GM08714 (cell line): Measurements from ENCODE around the gene NMNAT3.

Experiments used
- H3K4me3 ChIP-seq: fragments of 200-500 bp; sonication (Bioruptor generic); 2 replicates; pipeline ENCODE4 v1.5.1; 2014; ENCODE audit warnings: mild to moderate bottlenecking, low read length, inconsistent platforms
- ZNF274 ChIP-seq: IDR thresholded peaks from 2 replicates; pipeline ENCODE4 v1.6.1; 2012; ENCODE audit warnings: mild to moderate bottlenecking, low read depth, low read length

Gene NMNAT3

DNA sequence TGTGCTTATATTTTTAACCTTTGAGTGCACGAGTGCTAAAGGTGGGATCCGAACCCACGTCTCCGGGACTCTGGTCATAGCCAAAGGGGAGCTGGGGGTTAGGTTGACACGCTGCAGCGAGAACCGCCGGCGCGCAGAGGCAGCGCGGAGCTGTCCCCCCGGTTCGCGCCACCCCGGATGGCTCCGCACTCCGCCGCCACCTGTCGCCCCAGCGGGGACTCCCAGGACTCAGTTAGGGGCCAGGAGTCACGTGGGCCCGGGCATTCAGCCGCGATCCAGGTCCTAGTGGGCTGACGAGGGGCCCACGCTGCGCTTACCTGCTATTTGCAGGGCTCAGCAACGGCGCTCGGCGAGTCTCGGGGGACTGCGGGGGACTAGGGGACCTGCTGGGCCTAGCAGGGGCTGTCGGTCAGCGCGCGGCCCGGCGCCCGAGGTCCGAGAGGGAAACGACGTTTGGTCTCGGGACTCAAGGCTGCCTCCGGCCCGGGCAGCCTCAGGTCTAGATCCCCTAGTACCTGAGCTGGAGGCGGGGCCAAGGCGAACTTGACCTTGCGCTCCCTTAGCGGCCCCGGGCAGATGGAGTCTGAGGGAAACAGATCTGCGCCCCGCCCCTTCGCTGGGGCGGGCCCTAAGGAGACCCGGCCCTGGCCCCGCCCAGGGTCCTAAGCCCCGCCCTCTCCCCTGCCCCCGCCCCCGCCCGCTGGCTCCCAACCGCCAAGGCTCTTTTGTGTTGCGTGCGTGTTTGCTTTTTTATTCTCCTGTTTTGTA, at the start of gene NMNAT3:
Gene NMNAT3 (minus strand): TSS at position 585 of the 768 bp plus-strand sequence. CDS start 50,248 bp downstream, outside the sequence.
- H3K4me3 ChIP-seq, result peak within 1 kb of the TSS; percentile 58; the same call in 1 of the 2 replicates
- no peak for TF ChIP-seq ZNF274

DNA sequence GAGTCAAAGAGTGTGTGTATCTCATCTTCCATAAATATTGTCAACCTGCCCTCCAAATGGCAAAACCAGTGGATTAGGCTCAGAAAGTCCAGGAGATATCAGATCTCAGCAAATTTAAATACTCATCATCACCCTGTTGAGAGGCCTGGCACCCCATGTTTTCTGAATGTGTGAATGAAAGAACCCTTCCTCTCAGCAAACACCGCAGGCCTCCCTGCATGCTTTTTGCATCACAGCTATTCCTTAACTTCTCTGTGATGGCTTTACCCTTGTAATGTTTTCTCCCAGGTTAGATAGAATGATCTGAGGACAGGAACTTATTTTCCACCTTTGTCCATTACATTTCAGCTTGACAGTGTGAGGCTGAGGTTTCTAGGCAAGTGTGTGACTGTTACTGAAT, 43.6 kb upstream of the NMNAT3 start:
- no peak for TF ChIP-seq ZNF274
- no peak overlapping the region for H3K4me3 ChIP-seq

- no peak for TF ChIP-seq ZNF274
- H3K4me3 ChIP-seq, result no peak overlapping the region
These were observed 40.6 kb upstream of the NMNAT3 start for GRCh38 chr3:139718415-139718814.

GRCh38 chr3:139716908-139717485, 39.2 kb upstream of the NMNAT3 start:
- no peak for TF ChIP-seq ZNF274
- no peak overlapping the region for H3K4me3 ChIP-seq

- TF ChIP-seq ZNF274, result no peak
These were observed 38.1 kb upstream of the NMNAT3 start for GRCh38 chr3:139715743-139716360.

DNA sequence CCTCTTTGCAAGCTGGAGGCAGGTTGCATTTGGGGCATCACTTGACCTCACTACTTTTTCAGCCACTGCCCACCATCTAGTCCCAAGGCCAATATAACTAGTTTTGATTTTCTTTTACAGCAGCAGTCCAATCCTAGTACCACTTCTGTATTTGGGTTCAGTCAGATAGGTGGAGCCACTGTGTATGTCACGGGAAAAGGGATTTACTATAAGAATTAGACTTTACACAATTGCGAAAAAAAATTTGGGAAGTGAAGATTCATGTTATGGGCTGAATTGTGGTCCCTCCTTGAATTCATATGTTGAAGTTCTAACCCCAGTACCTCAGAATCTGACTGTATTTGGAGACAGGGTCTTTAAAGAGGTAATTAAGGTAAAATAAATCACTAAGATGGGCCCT, 37.4 kb upstream of the NMNAT3 start:
- TF ChIP-seq ZNF274, result no peak
- no peak overlapping the region for H3K4me3 ChIP-seq

More at GRCh38 chr3:139715743-139716360, 38.1 kb upstream of the NMNAT3 start:
- no peak overlapping the region for H3K4me3 ChIP-seq

- TF ChIP-seq ZNF274, result no peak
- no peak overlapping the region for H3K4me3 ChIP-seq
These were observed 32.4 kb upstream of the NMNAT3 start for GRCh38 chr3:139710212-139710611.

DNA sequence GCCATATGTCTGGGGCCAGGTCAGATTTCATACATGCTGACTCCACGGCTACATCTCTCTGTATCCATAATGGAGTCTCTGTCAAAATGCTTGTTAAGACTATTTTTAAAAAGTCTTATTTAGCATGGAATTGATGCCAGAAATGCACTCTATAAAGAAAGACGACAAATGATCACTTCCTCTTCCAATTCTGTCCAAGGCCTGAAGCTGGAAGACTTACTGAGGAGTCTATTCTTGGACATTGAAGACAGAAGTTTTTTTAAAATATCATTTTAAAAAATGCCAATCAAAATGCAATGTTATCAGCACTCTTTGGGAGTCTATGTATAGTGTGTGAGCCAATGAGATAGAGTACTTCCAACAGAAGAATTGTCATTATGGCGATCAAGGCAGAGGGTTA, 27.9 kb upstream of the NMNAT3 start:
- TF ChIP-seq ZNF274, result no peak
- no peak overlapping the region for H3K4me3 ChIP-seq

- TF ChIP-seq ZNF274, result no peak
- no peak overlapping the region for H3K4me3 ChIP-seq
These were observed 18.5 kb upstream of the NMNAT3 start for GRCh38 chr3:139696314-139696604.

DNA sequence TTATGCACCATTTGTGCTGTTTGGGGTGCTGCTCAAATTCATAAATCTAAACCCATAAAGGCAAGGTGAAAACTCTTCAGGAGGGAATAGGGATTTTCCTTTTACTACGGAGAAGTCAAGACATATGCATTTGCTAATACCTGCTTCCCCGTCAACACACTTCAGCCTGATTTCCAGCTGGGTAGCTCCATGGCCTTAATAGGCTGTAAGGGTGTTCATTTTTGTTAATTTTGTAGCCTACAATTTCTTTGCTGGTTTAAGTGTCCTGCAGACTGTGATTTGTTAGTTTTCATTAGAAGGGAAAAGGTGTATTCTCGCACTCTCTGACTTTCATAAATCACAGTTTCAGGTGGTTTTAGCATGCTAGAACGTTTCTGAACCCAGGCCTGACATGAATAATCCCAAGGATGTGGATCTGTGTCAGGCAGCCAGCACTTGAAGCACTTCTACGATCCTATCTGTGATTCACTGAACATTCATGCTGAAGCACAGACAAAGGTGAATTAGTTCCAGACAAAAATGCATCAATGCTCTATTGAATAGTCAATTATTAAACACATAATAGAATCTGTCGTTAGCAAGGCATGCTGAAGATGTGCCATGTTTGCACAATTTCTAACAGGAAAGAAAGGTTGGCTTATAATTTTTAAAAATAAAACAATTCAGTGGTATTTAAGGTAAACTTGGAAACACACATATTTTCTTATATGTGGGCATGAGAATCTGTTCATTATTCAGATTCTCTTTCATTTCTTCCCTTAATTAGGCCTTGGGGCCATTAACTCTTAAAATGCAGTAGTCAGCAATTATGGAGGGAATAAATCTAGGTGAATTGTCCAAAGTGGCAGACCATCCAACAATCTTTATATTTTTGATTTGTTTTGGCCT, 17.9 kb upstream of the NMNAT3 start:
- H3K4me3 ChIP-seq, result no peak overlapping the region
- no peak for TF ChIP-seq ZNF274

DNA sequence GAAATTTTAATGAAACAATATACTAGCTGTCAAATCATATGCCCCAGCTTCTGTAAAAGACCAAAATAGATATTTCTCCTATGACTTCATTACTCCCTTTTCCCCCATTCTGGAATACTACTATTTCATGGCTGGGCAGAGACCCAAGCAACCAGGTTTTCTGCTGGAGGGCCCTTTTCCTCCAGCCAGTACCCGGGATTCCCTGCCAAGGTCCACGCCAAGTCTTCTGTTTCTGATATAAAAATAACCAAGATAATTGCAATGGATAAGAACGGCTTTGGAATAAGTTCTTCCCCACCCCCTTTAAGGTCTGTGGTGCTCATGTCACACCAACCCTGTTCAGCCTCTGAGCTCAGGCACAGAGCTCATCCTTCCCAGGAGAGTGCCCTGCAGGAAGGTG, 17.2 kb upstream of the NMNAT3 start:
- TF ChIP-seq ZNF274, result no peak
- H3K4me3 ChIP-seq, result no peak overlapping the region

- TF ChIP-seq ZNF274, result no peak
- H3K4me3 ChIP-seq, result no peak overlapping the region
These were observed 16.8 kb upstream of the NMNAT3 start for GRCh38 chr3:139694542-139694941.

- TF ChIP-seq ZNF274, result no peak
- no peak overlapping the region for H3K4me3 ChIP-seq
These were observed 13.8 kb upstream of the NMNAT3 start for GRCh38 chr3:139691619-139692018.

DNA sequence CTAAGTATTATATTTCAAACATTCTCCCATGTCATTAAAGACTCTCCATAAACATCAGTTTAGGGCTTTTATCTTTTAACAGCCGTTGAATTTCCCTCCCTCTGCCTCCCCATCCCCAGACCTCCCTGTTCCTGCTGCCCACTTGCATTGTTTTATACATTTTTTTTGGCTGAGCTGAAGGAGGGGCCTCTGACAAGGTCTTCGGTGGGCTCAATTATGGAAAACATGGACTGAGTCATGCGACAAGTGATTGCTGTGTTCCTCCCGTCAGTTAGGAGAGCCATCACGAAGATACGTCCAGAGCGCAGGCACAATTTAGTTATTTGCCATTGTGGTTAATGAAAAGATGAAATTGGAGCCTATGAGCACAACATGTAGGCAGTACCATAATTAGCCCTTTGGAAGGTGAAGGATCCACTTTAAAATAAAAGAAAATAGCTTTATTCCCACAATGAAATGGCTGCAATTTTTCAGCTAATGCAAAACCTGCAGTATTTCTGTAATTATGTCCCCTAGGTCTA, 12.0 kb upstream of the NMNAT3 start:
- TF ChIP-seq ZNF274, result no peak

More for the DNA sequence above, 12.0 kb upstream of the NMNAT3 start:
- no peak overlapping the region for H3K4me3 ChIP-seq
